Erythroblast (primary cell): Measurements from ENCODE around the gene INPP4B.

ENCODE experiments used
- GATA1 ChIP-seq: IDR thresholded peaks from 2 replicates; pipeline ENCODE4 v1.6.1; 2011; ENCODE audit warnings: low read depth, mild to moderate bottlenecking, control low read depth, low read length, moderate library complexity
- POLR2A ChIP-seq: IDR thresholded peaks from 2 replicates; pipeline ENCODE4 v1.6.1; 2011; ENCODE audit warnings: mild to moderate bottlenecking, low read length

DNA sequence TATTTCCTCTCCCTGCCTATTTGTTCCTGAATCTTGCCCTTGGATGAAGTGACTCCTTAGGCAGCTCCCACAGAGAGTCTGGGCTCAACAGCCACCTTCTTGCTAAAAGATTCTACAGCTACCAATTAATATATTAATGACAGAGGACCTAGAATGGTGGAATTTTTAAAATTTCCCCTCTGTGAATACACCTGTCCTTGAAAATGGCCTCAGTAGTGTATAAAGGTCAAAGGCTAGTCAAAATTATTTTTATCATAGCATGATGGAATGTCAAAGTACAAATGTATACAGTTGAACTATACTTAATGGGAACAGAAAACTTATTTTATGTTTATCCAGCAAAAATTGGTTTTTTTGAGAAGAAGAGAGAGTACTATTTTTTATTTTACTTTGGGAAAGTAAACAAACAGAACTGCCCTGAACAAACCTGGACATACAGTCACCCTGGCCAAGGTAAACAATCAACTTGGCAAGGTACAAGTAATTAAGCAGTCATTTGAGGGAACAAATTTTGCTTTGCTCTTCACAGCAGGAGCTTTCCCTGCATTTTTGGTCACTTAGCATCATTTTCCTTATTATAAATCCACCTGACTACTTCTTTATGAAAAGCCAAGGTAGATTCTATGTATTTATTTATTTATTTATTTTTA is 250.8 kb downstream of the INPP4B start:
- TF ChIP-seq POLR2A (no peak), GATA1 (no peak)
